ENCODE measurements around the gene EIF2D.

EIF2D gene

GRCh38 chr1:206568779-206569352 lies 43.4 kb downstream of the EIF2D start:
- DNase-seq = no peak

- no peak for DNase-seq
These were observed 44.0 kb downstream of the EIF2D start for GRCh38 chr1:206568256-206568655.

GRCh38 chr1:206566999-206567398 lies 45.3 kb downstream of the EIF2D start:
- no peak for DNase-seq

GRCh38 chr1:206565995-206566394 lies 46.3 kb downstream of the EIF2D start:
- DNase-seq = no peak

- DNase-seq = no peak
These were observed 48.7 kb downstream of the EIF2D start for GRCh38 chr1:206563367-206564207.

GRCh38 chr1:206560007-206560716 lies 52.1 kb downstream of the EIF2D start:
- no peak for DNase-seq

GRCh38 chr1:206559672-206559995 lies 52.6 kb downstream of the EIF2D start:
- DNase-seq = no peak

GRCh38 chr1:206558794-206559671 lies 53.2 kb downstream of the EIF2D start:
- DNase-seq = no peak

GRCh38 chr1:206557636-206558473 lies 54.4 kb downstream of the EIF2D start:
- DNase-seq = no peak

- DNase-seq = no peak
These were observed 55.3 kb downstream of the EIF2D start for GRCh38 chr1:206556750-206557635.

- DNase-seq = no peak
These were observed 56.1 kb downstream of the EIF2D start for GRCh38 chr1:206556047-206556749.

GRCh38 chr1:206555473-206555935 lies 56.8 kb downstream of the EIF2D start:
- DNase-seq = no peak

GRCh38 chr1:206554701-206555472 lies 57.4 kb downstream of the EIF2D start:
- DNase-seq = no peak

- no peak for DNase-seq
These were observed 58.1 kb downstream of the EIF2D start for GRCh38 chr1:206554211-206554610.

GRCh38 chr1:206551986-206552326 lies 60.3 kb downstream of the EIF2D start:
- DNase-seq = no peak

GRCh38 chr1:206551296-206551985 lies 60.8 kb downstream of the EIF2D start:
- DNase-seq = no peak

GRCh38 chr1:206550446-206550845 lies 61.8 kb downstream of the EIF2D start:
- no peak for DNase-seq

- DNase-seq = no peak
These were observed 65.2 kb downstream of the EIF2D start for GRCh38 chr1:206547104-206547503.

GRCh38 chr1:206545351-206545750 lies 66.9 kb downstream of the EIF2D start:
- DNase-seq = no peak

Measured in cerebellar nuclear complex (tissue), 1 donor.